GM23338 (cell line): ENCODE results near the gene SLC9A3. TPM values are rescaled to one million over a fixed set of nuclear protein-coding genes. Genes with fewer than 3 reads are reported as not detected.

ENCODE experiments used
- ATAC-seq: fragments of 200-7000 bp; cut with Tn5 transposase; 3 replicates; pipeline ENCODE4 v1.9.1; 2020
- DNase-seq: peaks from one replicate; pipeline ENCODE4 v3.0.0-alpha.2; 2015; ENCODE audit warnings: low spot score
- H2AFZ ChIP-seq: fragments of 200-600 bp; sonication (generic); 2 replicates; pipeline ENCODE4 v1.8.0; 2016; ENCODE audit warnings: antibody characterized with exemption, mild to moderate bottlenecking, moderate library complexity
- H3F3A ChIP-seq: fragments of 200-600 bp; sonication (generic); replicated peaks from 2 replicates; pipeline ENCODE4 v1.8.0; 2017; ENCODE audit warnings: antibody characterized with exemption, mixed run types, low read depth
- H3K27ac ChIP-seq: fragments of 200-600 bp; sonication (generic); 2 replicates; pipeline ENCODE4 v1.6.1; 2016; ENCODE audit warnings: low read depth
- H3K27me3 ChIP-seq: fragments of 200-600 bp; sonication (generic); 2 replicates; pipeline ENCODE4 v1.8.0; 2016; ENCODE audit warnings: mild to moderate bottlenecking, mixed run types, moderate library complexity; ENCODE audit not compliant: insufficient read depth
- H3K36me3 ChIP-seq: fragments of 200-600 bp; sonication (generic); 2 replicates; pipeline ENCODE4 v1.8.0; 2016; ENCODE audit warnings: mild to moderate bottlenecking; ENCODE audit not compliant: insufficient read depth
- H3K4me1 ChIP-seq: fragments of 200-600 bp; sonication (generic); 2 replicates; pipeline ENCODE4 v1.8.0; 2016; ENCODE audit warnings: mild to moderate bottlenecking, moderate library complexity; ENCODE audit not compliant: insufficient read depth
- H3K4me2 ChIP-seq: fragments of 200-600 bp; sonication (generic); 2 replicates; pipeline ENCODE4 v1.7.1; 2017; ENCODE audit warnings: mixed run types
- H3K4me3 ChIP-seq: fragments of 200-600 bp; sonication (generic); 2 replicates; pipeline ENCODE4 v1.6.1; 2016; ENCODE audit warnings: mixed run types
- H3K79me2 ChIP-seq: fragments of 200-600 bp; sonication (generic); replicated peaks from 2 replicates; pipeline ENCODE4 v1.8.0; 2017; ENCODE audit warnings: mild to moderate bottlenecking; ENCODE audit not compliant: insufficient read depth
- H3K9me2 ChIP-seq: fragments of 200-600 bp; sonication (generic); 2 replicates; pipeline ENCODE4 v1.8.0; 2017; ENCODE audit not compliant: insufficient read depth
- H4K20me1 ChIP-seq: fragments of 200-600 bp; sonication (generic); replicated peaks from 2 replicates; pipeline ENCODE4 v1.8.0; 2017; ENCODE audit warnings: mild to moderate bottlenecking; ENCODE audit not compliant: insufficient read depth
- H3K27ac Mint-ChIP-seq: 2 replicates; pipeline ENCODE4 v1.8.0; 2020; ENCODE audit warnings: inconsistent platforms, mild to moderate bottlenecking, moderate library complexity, mixed read lengths
- H3K27me3 Mint-ChIP-seq: 3 replicates; pipeline ENCODE4 v1.8.0; 2022; ENCODE audit warnings: low read depth, mild to moderate bottlenecking, moderate library complexity, mixed read lengths, inconsistent platforms; ENCODE audit not compliant: insufficient read depth, poor library complexity
- H3K36me3 Mint-ChIP-seq: 3 replicates; pipeline ENCODE4 v1.8.0; 2021; ENCODE audit warnings: low read depth, mild to moderate bottlenecking, inconsistent platforms, moderate library complexity, mixed read lengths
- H3K4me1 Mint-ChIP-seq: 3 replicates; pipeline ENCODE4 v1.8.0; 2020; ENCODE audit warnings: mild to moderate bottlenecking, inconsistent platforms, mixed read lengths
- H3K4me3 Mint-ChIP-seq: 3 replicates; pipeline ENCODE4 v1.8.0; 2021; ENCODE audit warnings: moderate library complexity, mild to moderate bottlenecking, inconsistent platforms, mixed read lengths
- H3K9me3 Mint-ChIP-seq: 3 replicates; pipeline ENCODE4 v1.8.0; 2020; ENCODE audit warnings: moderate library complexity, mild to moderate bottlenecking, inconsistent platforms, mixed read lengths
- CREB1 ChIP-seq: fragments of 250-450 bp; sonication (Bioruptor Pico); IDR thresholded peaks from 2 replicates; pipeline ENCODE4 v1.5.0; 2020; ENCODE audit warnings: low read depth, mild to moderate bottlenecking, moderate library complexity
- ETS1 ChIP-seq: IDR thresholded peaks from 2 replicates; pipeline ENCODE4 v1.6.1; 2016; ENCODE audit warnings: antibody characterized with exemption
- EZH2 ChIP-seq: fragments of 200-600 bp; sonication (generic); IDR thresholded peaks from one replicate; pipeline ENCODE4 v1.8.0; 2017; ENCODE audit warnings: antibody characterized with exemption, mild to moderate bottlenecking, low read depth; ENCODE audit not compliant: unreplicated experiment
- NANOG ChIP-seq: IDR thresholded peaks from 2 replicates; pipeline ENCODE4 v1.6.1; 2016; ENCODE audit warnings: antibody characterized with exemption, borderline replicate concordance
- POLR2AphosphoS5 ChIP-seq: IDR thresholded peaks from 2 replicates; pipeline ENCODE4 v1.6.1; 2016; ENCODE audit warnings: antibody characterized with exemption, low read depth
- STAT1 ChIP-seq: IDR thresholded peaks from one replicate; pipeline ENCODE4 v1.6.1; 2016; ENCODE audit warnings: antibody characterized with exemption; ENCODE audit not compliant: unreplicated experiment
- ZNF331 ChIP-seq: fragments of 250-450 bp; sonication (Bioruptor Pico); IDR thresholded peaks from 2 replicates; pipeline ENCODE4 v1.5.0; 2020; ENCODE audit warnings: low read depth, mild to moderate bottlenecking, moderate library complexity
- polyA plus RNA-seq: library from polyadenylated mRNA; unstranded; fragments of >200 nt; fragmentation: Nextera tagmentation; extraction: Ambion mirVana; gene quantifications from 2 replicates; pipeline ENCODE4 v1.2.1, GENCODE V29; 2016
- total RNA-seq: library from RNA; depleted of rRNA; stranded (reverse); fragments of >200 nt; shearing (Covaris generic); gene quantifications from 2 replicates; pipeline ENCODE4 v1.2.3, GENCODE V29; 2014
- TF ChIP-seq, protein P1 (sequence below): IDR thresholded peaks from one replicate; pipeline ENCODE4 v1.6.1; 2018; ENCODE audit warnings: antibody characterized with exemption; ENCODE audit not compliant: unreplicated experiment
- TF ChIP-seq, protein P2 (sequence below): fragments of 250-450 bp; sonication (Bioruptor Pico); IDR thresholded peaks from 2 replicates; pipeline ENCODE4 v1.5.0; 2020; ENCODE audit warnings: mild to moderate bottlenecking, moderate library complexity
- TF ChIP-seq, protein P3 (sequence below), 2 experiments: fragments of 200-600 bp in 1 of 2; sonication (generic) in 1 of 2; conservative IDR thresholded peaks; 2 replicates each; pipeline versions ENCODE4 v1.5.1 to v1.6.1; 2016 to 2017; ENCODE audit warnings: antibody characterized with exemption in 2 of 2, low read depth in 2 of 2, mild to moderate bottlenecking in 2 of 2, moderate library complexity in 1 of 2

SLC9A3 gene
- total and polyA plus RNA-seq, 2 experiments from 2014 or later = 0.39 to 3.1 TPM

GRCh38 chr5:544675-545355, 20.6 kb upstream of the SLC9A3 start:
- no peak overlapping the region for H3K4me2 ChIP-seq
- H3K9me3 Mint-ChIP-seq = no peaks in the 10 kb centered on the region
- H4K20me1 ChIP-seq = no peaks in the 10 kb centered on the region
- H3F3A ChIP-seq = no peaks in the 10 kb centered on the region
- TF ChIP-seq POLR2AphosphoS5 = no peak
- TF ChIP-seq, protein P1, sequence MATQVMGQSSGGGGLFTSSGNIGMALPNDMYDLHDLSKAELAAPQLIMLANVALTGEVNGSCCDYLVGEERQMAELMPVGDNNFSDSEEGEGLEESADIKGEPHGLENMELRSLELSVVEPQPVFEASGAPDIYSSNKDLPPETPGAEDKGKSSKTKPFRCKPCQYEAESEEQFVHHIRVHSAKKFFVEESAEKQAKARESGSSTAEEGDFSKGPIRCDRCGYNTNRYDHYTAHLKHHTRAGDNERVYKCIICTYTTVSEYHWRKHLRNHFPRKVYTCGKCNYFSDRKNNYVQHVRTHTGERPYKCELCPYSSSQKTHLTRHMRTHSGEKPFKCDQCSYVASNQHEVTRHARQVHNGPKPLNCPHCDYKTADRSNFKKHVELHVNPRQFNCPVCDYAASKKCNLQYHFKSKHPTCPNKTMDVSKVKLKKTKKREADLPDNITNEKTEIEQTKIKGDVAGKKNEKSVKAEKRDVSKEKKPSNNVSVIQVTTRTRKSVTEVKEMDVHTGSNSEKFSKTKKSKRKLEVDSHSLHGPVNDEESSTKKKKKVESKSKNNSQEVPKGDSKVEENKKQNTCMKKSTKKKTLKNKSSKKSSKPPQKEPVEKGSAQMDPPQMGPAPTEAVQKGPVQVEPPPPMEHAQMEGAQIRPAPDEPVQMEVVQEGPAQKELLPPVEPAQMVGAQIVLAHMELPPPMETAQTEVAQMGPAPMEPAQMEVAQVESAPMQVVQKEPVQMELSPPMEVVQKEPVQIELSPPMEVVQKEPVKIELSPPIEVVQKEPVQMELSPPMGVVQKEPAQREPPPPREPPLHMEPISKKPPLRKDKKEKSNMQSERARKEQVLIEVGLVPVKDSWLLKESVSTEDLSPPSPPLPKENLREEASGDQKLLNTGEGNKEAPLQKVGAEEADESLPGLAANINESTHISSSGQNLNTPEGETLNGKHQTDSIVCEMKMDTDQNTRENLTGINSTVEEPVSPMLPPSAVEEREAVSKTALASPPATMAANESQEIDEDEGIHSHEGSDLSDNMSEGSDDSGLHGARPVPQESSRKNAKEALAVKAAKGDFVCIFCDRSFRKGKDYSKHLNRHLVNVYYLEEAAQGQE = no peak
- no peak for TF ChIP-seq ETS1
- TF ChIP-seq NANOG = no peak
- no peak for TF ChIP-seq EZH2
- TF ChIP-seq, protein P2, sequence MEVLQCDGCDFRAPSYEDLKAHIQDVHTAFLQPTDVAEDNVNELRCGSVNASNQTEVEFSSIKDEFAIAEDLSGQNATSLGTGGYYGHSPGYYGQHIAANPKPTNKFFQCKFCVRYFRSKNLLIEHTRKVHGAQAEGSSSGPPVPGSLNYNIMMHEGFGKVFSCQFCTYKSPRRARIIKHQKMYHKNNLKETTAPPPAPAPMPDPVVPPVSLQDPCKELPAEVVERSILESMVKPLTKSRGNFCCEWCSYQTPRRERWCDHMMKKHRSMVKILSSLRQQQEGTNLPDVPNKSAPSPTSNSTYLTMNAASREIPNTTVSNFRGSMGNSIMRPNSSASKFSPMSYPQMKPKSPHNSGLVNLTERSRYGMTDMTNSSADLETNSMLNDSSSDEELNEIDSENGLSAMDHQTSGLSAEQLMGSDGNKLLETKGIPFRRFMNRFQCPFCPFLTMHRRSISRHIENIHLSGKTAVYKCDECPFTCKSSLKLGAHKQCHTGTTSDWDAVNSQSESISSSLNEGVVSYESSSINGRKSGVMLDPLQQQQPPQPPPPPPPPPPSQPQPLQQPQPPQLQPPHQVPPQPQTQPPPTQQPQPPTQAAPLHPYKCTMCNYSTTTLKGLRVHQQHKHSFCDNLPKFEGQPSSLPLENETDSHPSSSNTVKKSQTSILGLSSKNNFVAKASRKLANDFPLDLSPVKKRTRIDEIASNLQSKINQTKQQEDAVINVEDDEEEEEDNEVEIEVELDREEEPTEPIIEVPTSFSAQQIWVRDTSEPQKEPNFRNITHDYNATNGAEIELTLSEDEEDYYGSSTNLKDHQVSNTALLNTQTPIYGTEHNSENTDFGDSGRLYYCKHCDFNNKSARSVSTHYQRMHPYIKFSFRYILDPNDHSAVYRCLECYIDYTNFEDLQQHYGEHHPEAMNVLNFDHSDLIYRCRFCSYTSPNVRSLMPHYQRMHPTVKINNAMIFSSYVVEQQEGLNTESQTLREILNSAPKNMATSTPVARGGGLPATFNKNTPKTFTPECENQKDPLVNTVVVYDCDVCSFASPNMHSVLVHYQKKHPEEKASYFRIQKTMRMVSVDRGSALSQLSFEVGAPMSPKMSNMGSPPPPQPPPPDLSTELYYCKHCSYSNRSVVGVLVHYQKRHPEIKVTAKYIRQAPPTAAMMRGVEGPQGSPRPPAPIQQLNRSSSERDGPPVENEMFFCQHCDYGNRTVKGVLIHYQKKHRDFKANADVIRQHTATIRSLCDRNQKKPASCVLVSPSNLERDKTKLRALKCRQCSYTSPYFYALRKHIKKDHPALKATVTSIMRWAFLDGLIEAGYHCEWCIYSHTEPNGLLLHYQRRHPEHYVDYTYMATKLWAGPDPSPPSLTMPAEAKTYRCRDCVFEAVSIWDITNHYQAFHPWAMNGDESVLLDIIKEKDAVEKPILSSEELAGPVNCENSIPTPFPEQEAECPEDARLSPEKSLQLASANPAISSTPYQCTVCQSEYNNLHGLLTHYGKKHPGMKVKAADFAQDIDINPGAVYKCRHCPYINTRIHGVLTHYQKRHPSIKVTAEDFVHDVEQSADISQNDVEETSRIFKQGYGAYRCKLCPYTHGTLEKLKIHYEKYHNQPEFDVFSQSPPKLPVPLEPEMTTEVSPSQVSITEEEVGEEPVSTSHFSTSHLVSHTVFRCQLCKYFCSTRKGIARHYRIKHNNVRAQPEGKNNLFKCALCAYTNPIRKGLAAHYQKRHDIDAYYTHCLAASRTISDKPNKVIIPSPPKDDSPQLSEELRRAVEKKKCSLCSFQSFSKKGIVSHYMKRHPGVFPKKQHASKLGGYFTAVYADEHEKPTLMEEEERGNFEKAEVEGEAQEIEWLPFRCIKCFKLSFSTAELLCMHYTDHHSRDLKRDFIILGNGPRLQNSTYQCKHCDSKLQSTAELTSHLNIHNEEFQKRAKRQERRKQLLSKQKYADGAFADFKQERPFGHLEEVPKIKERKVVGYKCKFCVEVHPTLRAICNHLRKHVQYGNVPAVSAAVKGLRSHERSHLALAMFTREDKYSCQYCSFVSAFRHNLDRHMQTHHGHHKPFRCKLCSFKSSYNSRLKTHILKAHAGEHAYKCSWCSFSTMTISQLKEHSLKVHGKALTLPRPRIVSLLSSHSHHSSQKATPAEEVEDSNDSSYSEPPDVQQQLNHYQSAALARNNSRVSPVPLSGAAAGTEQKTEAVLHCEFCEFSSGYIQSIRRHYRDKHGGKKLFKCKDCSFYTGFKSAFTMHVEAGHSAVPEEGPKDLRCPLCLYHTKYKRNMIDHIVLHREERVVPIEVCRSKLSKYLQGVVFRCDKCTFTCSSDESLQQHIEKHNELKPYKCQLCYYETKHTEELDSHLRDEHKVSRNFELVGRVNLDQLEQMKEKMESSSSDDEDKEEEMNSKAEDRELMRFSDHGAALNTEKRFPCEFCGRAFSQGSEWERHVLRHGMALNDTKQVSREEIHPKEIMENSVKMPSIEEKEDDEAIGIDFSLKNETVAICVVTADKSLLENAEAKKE (CRISPR knock-in tag) = no peak
- TF ChIP-seq ZNF331 (CRISPR knock-in tag) = no peak
- TF ChIP-seq CREB1 (CRISPR knock-in tag) = no peak
- TF ChIP-seq, protein P3, sequence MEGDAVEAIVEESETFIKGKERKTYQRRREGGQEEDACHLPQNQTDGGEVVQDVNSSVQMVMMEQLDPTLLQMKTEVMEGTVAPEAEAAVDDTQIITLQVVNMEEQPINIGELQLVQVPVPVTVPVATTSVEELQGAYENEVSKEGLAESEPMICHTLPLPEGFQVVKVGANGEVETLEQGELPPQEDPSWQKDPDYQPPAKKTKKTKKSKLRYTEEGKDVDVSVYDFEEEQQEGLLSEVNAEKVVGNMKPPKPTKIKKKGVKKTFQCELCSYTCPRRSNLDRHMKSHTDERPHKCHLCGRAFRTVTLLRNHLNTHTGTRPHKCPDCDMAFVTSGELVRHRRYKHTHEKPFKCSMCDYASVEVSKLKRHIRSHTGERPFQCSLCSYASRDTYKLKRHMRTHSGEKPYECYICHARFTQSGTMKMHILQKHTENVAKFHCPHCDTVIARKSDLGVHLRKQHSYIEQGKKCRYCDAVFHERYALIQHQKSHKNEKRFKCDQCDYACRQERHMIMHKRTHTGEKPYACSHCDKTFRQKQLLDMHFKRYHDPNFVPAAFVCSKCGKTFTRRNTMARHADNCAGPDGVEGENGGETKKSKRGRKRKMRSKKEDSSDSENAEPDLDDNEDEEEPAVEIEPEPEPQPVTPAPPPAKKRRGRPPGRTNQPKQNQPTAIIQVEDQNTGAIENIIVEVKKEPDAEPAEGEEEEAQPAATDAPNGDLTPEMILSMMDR (conservative IDR thresholded peaks at IDR 0.05; ENCODE audit: low read depth in 2 of 2) = no peak
- no peak for TF ChIP-seq STAT1
- H2AFZ ChIP-seq = no peak overlapping the region
- no peak overlapping the region for H3K27ac ChIP-seq
- H3K4me3 ChIP-seq = no peak overlapping the region
- H3K36me3 ChIP-seq = no peaks in the 10 kb centered on the region
- H3K27ac Mint-ChIP-seq = no peak overlapping the region
- H3K9me2 ChIP-seq = no peaks in the 10 kb centered on the region
- ATAC-seq (no peak), DNase-seq (no peak)
- H3K4me3 Mint-ChIP-seq = no peak overlapping the region
- no peaks in the 10 kb centered on the region for H3K4me1 ChIP-seq
- no peaks in the 10 kb centered on the region for H3K36me3 Mint-ChIP-seq
- H3K79me2 ChIP-seq = no peaks in the 10 kb centered on the region
- no peaks in the 10 kb centered on the region for H3K27me3 ChIP-seq
- no peaks in the 10 kb centered on the region; the same call in 2 of the 3 replicates for H3K4me1 Mint-ChIP-seq
- peaks cover 13% of the 10 kb centered on the region for H3K27me3 Mint-ChIP-seq
